IMR-90 (cell line): Measurements from ENCODE around the gene LETM1. TPM values are rescaled to one million over a fixed set of nuclear protein-coding genes. Genes with fewer than 3 reads are reported as not detected.
"Not testable (repeated sequence)": the region's sequence is repeated elsewhere in the genome, so short reads cannot be mapped to it uniquely, and the experiment has no call there.

Experiments used
- ATAC-seq: fragments of 200-7000 bp; cut with Tn5 transposase; 2 replicates; pipeline ENCODE4 v1.9.1; 2020; ENCODE audit warnings: low read depth, mild to moderate bottlenecking, moderate library complexity
- BruUV-seq: library from RNA; stranded (reverse); fragments of 400-500 nt; replicated peaks from 2 replicates; lab custom pipeline; 2021; lab: Mats Ljungman, UMichigan
- CTCF ChIA-PET: fragments of 300-600 bp; formaldehyde crosslinking; extraction: SDS; loops from one replicate; lab custom pipeline; 2021; ENCODE audit warnings: antibody characterized with exemption; lab: Yijun Ruan, JAX
- POLR2A ChIA-PET: fragments of 300-600 bp; sonication (Branson Sonifier 250); formaldehyde crosslinking; loops from one replicate; lab custom pipeline; 2022; ENCODE audit warnings: antibody characterized with exemption; ENCODE audit not compliant: unreplicated experiment; lab: Charles Lee
- DNase-seq: peaks from one replicate; pipeline ENCODE4 v3.0.0; 2013
- H2AFZ ChIP-seq: replicated peaks from 2 replicates; pipeline ENCODE3; 2013; ENCODE audit warnings: low read length, mild to moderate bottlenecking; ENCODE audit not compliant: poor library complexity
- H2AK5ac ChIP-seq: 2 replicates; pipeline ENCODE4 v1.6.1; 2013; ENCODE audit warnings: low read depth, low read length, inconsistent platforms
- H2AK9ac ChIP-seq: replicated peaks from 2 replicates; pipeline ENCODE3; 2013; ENCODE audit warnings: mild to moderate bottlenecking, low read depth, low read length, moderate library complexity; ENCODE audit not compliant: poor library complexity
- H2BK120ac ChIP-seq: 2 replicates; pipeline ENCODE4 v1.6.1; 2013; ENCODE audit warnings: low read depth, low read length, inconsistent platforms
- H2BK15ac ChIP-seq: 3 replicates; pipeline ENCODE4 v1.6.1; 2013; ENCODE audit warnings: low read depth, low read length, inconsistent platforms
- H2BK20ac ChIP-seq: 2 replicates; pipeline ENCODE4 v1.6.1; 2013; ENCODE audit warnings: low read depth, mild to moderate bottlenecking, inconsistent platforms, low read length, moderate library complexity
- H2BK5ac ChIP-seq: 2 replicates; pipeline ENCODE4 v1.6.1; 2013; ENCODE audit warnings: mild to moderate bottlenecking, low read depth, low read length, inconsistent platforms; ENCODE audit not compliant: poor library complexity, severe bottlenecking
- H3K14ac ChIP-seq: replicated peaks from 2 replicates; pipeline ENCODE4 v1.6.1; 2013; ENCODE audit warnings: low read depth, low read length, inconsistent platforms
- H3K18ac ChIP-seq: 2 replicates; pipeline ENCODE4 v1.6.1; 2013; ENCODE audit warnings: low read depth, low read length, control low read depth
- H3K23ac ChIP-seq: 2 replicates; pipeline ENCODE4 v1.6.1; 2013; ENCODE audit warnings: low read depth, low read length, inconsistent platforms
- H3K27ac ChIP-seq: 2 replicates; pipeline ENCODE4 v1.5.1; 2013; ENCODE audit warnings: mild to moderate bottlenecking, control low read depth, low read length; ENCODE audit not compliant: insufficient read depth
- H3K27me3 ChIP-seq: 2 replicates; pipeline ENCODE4 v1.6.1; 2013; ENCODE audit warnings: low read length; ENCODE audit not compliant: control insufficient read depth, insufficient read depth
- H3K36me3 ChIP-seq: 2 replicates; pipeline ENCODE4 v1.6.1; 2013; ENCODE audit warnings: low read length, mixed read lengths; ENCODE audit not compliant: control insufficient read depth, insufficient read depth
- H3K4ac ChIP-seq: 2 replicates; pipeline ENCODE4 v1.6.1; 2013; ENCODE audit warnings: low read depth, low read length, inconsistent platforms
- H3K4me1 ChIP-seq: 2 replicates; pipeline ENCODE4 v1.6.1; 2013; ENCODE audit warnings: low read length, mixed read lengths; ENCODE audit not compliant: control insufficient read depth, insufficient read depth
- H3K4me2 ChIP-seq: 2 replicates; pipeline ENCODE4 v1.6.1; 2013; ENCODE audit warnings: low read depth, mild to moderate bottlenecking, control low read depth, low read length, moderate library complexity
- H3K4me3 ChIP-seq: 2 replicates; pipeline ENCODE4 v1.5.1; 2013; ENCODE audit warnings: low read depth, mild to moderate bottlenecking, control low read depth, low read length, moderate library complexity; ENCODE audit not compliant: insufficient read depth
- H3K56ac ChIP-seq: 2 replicates; pipeline ENCODE4 v1.6.1; 2013; ENCODE audit warnings: low read length, inconsistent platforms; ENCODE audit not compliant: insufficient read depth; ENCODE audit errors: extremely low read depth
- H3K79me1 ChIP-seq, 2 experiments: 2 replicates each; pipeline ENCODE4 v1.6.1; 2013; ENCODE audit warnings: low read length in 2 of 2, inconsistent platforms in 1 of 2, low read depth in 1 of 2
- H3K9ac ChIP-seq: 2 replicates; pipeline ENCODE4 v1.6.1; 2013; ENCODE audit warnings: low read depth, low read length, control low read depth
- H3K9me1 ChIP-seq: 2 replicates; pipeline ENCODE4 v1.6.1; 2013; ENCODE audit warnings: low read length, inconsistent platforms; ENCODE audit not compliant: insufficient read depth
- H3K9me3 ChIP-seq: 2 replicates; pipeline ENCODE4 v1.6.1; 2013; ENCODE audit warnings: low read length; ENCODE audit not compliant: control insufficient read depth, insufficient read depth
- H4K20me1 ChIP-seq: 2 replicates; pipeline ENCODE4 v1.6.1; 2013; ENCODE audit warnings: low read length, inconsistent platforms; ENCODE audit not compliant: insufficient read depth
- H4K5ac ChIP-seq: 2 replicates; pipeline ENCODE4 v1.6.1; 2013; ENCODE audit warnings: mild to moderate bottlenecking, low read depth, low read length, control low read depth
- H4K8ac ChIP-seq, 2 experiments: 2 replicates each; pipeline ENCODE4 v1.6.1; 2013; ENCODE audit warnings: low read depth in 2 of 2, low read length in 2 of 2, control low read depth in 1 of 2, inconsistent platforms in 1 of 2
- H4K91ac ChIP-seq: 2 replicates; pipeline ENCODE4 v1.6.1; 2013; ENCODE audit warnings: low read depth, low read length, inconsistent platforms; ENCODE audit not compliant: insufficient read depth
- WGBS, 2 experiments: methylation state at CpG; one replicate each; pipeline versions ENCODE4 v1.1.5 to v1.1.7; 2013; ENCODE audit warnings: missing lambda C conversion rate in 2 of 2; ENCODE audit not compliant: insufficient read length in 1 of 2; ENCODE audit errors: extremely low coverage in 2 of 2; 5-methylcytosine and 5-hydroxymethylcytosine counted together
- dilution Hi-C: fragments of 300-500 bp; cut with HindIII; formaldehyde crosslinking; loops from one replicate; pipeline ENCODE4 v1.14.3; 2018; ENCODE audit warnings: low sequenced_read_pairs; ENCODE audit not compliant: unreplicated experiment
- in situ Hi-C: fragments of 300-500 bp; cut with MboI; formaldehyde crosslinking; loops from 3 replicates; pipeline ENCODE4 v1.14.3; 2019; ENCODE audit warnings: low sequenced_read_pairs, inconsistent platforms, mixed read lengths
- intact Hi-C: fragments of 100-400 bp; cut with micrococcal nuclease; formaldehyde crosslinking; loops from 2 replicates; pipeline ENCODE4 v1.10.0; 2022
- polyA plus RNA-seq, 3 experiments: library from polyadenylated mRNA; depleted of rRNA; stranded (reverse); fragments of >200 nt; gene quantifications; 2 replicates each; pipeline ENCODE4 v1.2.3, GENCODE V29; 2012; ENCODE audit warnings: low replicate concordance in 1 of 3
- total RNA-seq: library from RNA; depleted of rRNA; stranded (reverse); fragments of >200 nt; gene quantifications from 2 replicates; pipeline ENCODE4 v1.2.3, GENCODE V29; 2012

The LETM1 gene
- total and polyA plus RNA-seq, 2 of the 4 experiments (the other 2 are of a cell fraction) = 25.0 to 49.3 TPM

DNA sequence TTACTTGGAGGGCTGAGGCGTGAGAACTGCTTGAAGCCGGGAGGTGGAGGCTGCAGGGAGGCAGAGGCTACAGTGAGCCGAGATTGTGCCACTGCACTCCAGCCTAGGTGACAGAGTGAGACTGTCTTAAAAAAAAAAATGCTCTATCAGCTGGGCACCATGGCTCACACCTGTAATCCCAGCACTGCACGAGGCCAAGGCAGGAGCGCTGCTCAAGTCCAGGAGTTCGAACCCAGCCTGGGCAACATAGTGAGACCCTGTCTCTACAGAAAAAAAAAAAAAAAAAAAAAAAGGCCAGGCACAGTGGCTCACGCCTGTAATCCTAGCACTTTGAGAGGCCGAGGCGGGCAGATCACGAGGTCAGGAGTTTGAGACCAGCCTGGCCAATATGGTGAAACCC is 11.3 kb downstream of the LETM1 start:
- H3K18ac ChIP-seq, H3K4me2 ChIP-seq, DNase-seq, H4K8ac ChIP-seq, H2AK5ac ChIP-seq, H2AFZ ChIP-seq, H3K23ac ChIP-seq, dilution Hi-C loops, POLR2A ChIA-PET, H3K14ac ChIP-seq, H3K56ac ChIP-seq, H3K4me3 ChIP-seq, H4K5ac ChIP-seq, H2AK9ac ChIP-seq, H2BK15ac ChIP-seq, H3K27ac ChIP-seq, H3K9ac ChIP-seq, BruUV-seq, intact Hi-C loops, H4K91ac ChIP-seq, H3K9me3 ChIP-seq, H2BK20ac ChIP-seq, H2BK120ac ChIP-seq, ATAC-seq, H3K4ac ChIP-seq, in situ Hi-C loops, H2BK5ac ChIP-seq, H3K27me3 ChIP-seq: not testable (repeated sequence)
- Histone ChIP-seq H3K36me3 (peaks cover 31% of the 10 kb centered on the region), H3K9me1 (peaks cover 18% of the 10 kb centered on the region), H3K79me1 (peaks cover 18 to 67% of the 10 kb centered on the region in 2 experiments), H3K4me1 (peaks cover 21% of the 10 kb centered on the region), H4K20me1 (peaks cover 30% of the 10 kb centered on the region)
- CTCF ChIA-PET = interaction anchor here (0.7 kb wide), 1 partner anchor 177 kb away, joined by 4 read pairs; no protein-coding TSS in a partner anchor
- 100% methylated on average over 3 of the region's 10 CpGs; no CpG with 5 or more reads in 1 of the 2 experiments for WGBS, 2 experiments
